Activated CD8-positive, alpha-beta memory T cell treated with anti-CD3 and anti-CD28 coated beads for 48 hours (primary cell): Measurements from ENCODE around the gene CCDC71.

Experiments used
- DNase-seq, 3 experiments: peaks; one replicate each; pipeline ENCODE4 v3.0.0-alpha.2; 2020; ENCODE audit warnings: low read depth in 2 of 3, low spot score in 2 of 3

CCDC71 gene

DNA sequence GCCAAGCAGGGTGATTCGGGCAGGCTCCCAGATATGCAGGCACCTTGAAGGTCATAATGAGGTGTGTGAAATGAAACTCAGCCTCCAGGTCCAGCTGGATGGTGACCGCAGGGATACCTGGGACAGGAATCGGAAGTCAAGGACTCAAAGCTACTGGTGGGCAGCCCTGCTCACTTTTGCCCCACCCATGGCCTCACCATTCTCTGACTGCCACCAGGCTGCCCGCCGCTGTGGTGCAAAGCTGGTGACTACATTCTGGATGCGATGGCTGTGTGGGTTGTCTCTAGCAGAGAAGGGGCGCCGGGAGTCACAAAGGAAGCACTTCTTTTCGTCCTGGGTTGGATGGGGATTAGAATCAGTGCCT, 34.1 kb downstream of the CCDC71 start:
- DNase-seq: no peak

DNA sequence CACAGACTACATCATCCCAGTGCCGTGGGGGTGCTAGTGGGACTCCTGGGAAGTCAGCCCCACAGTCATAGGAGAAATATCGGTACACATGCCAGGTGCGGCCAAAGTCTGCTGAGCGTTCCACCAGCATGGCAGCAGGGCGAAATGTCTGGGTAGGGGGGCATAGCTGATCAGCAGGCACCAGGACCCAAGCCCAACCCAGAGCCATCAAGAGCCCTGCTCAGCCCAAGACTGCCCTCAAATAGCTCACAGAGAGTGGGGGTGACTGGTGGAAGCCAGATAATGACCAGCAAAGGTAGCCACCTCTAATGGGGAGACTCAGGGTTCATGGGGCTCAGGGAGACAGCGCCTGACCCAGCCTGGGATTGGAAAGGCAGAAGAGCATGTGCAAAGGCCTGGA, 34.6 kb downstream of the CCDC71 start:
- no peak for DNase-seq

DNA sequence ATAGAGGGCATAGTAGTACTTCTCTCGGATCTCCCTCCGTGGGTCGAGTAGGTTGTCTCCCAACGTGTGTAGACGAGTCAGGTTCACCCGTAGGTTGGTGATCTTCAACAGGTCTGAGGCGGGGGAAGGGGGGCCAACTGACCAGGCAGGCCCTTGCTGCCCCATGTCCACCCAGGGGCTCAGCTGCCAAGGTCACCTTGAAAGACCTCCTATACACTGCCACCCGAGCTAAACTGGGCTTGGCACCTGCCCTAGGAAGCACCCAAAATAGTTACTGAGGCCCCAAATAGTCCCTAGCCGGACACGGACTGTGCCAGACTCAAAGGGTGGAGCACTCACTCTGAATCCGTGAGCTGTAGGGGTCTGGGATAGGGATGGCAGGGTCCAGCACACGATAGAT, 35.1 kb downstream of the CCDC71 start:
- DNase-seq: no peak

DNA sequence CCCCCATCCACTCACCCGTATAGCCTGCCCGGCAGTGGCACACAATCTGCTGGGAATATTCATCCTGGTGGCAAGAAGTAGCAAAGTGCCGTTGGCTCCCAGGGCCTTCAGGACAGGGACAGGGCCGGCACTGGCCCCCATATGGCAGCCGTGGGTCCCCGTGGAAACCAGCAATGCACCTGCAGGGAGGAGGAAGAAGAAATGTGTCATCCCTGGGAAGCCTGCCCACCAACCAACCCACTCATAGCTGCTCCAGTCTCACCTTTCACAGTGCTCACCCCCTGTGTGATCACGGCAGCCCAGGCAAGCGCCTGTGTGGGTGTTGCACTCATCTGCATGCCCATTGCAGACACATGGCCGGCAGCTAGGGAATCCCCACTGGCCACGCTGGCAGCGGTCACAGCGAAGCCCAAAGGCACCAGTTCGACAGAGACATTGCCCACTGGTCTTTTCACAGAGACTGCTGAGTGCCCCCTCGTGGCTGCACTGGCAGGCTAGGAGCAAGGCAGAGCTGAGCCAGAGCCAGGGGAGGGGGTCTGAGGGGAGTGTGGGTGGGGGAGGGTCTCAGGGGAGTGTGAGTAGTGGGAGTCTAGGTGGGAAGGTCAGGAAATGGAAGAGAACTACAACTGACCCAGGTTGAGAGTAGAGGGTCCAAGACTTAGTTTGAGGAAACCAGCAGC, 41.0 kb downstream of the CCDC71 start:
- no peak for DNase-seq

DNA sequence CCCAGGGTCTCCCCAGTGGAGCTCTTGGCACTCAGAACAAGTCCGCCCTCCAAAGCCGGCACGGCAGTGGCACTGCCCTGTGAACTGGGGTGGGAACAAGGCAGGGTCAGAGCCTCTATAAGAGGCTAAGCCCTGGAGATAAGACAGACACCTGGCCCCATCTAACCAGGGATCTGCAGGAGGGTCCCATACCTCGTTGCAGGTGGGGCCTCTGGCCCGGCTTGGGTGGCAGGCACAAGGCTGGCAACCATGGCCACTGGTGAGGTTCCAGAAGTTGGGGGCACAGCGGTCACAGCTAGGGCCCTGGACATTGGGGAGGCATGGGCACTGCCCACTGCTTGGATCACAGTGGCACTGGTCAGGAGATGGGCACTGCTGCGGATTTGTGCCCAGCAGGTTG, 41.9 kb downstream of the CCDC71 start:
- no peak for DNase-seq

DNA sequence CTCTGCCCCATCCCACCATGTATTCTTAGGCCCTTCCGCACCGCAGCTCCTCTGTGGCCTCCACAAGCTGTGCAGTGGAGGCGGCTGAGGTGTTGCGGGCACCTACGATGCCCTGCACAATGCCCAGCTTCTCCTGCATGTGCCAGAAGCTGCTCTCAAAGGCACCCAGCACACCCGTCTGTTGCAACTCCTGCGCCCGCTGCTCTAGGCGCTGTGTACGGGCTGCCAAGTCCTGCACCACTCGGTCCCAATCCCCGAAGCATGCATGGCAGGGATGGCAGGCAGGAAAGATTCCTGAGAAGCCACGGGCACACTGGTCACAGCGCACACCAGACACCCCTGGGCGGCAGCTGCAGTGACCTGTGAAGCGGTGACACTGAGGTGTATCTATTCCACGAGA, 42.4 kb downstream of the CCDC71 start:
- no peak for DNase-seq

DNA sequence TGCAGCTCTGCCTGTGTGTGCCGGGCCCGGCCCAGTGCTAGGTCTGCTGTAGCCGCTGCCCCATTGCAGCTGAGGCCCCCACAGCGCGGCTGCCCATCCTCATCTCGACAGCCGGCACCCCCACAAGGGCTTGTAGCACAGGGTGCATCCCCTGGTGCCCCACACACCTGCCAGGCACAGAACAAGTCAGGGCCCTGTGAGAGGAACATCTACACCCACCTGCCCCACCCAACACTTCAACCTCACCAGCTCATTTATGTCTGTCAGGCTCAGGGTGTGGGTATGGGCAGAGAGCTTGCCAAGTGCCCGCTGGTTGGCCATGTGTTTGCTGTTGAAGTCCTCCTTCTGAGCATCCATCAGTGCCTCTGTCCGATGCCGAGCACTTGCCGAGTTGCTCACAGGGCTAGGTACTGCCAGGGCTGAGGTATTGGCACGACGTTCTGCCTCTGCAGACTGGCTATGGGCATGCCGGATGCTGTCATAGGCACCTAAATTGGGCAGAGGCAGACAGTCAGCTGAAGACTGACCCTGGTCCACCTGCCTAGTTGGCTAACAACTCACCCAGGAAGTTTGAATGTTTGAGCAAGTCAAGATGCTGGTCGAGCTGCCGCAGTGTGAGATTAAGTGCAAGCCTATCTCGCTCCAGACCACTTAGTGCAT, 43.1 kb downstream of the CCDC71 start:
- no peak for DNase-seq

DNA sequence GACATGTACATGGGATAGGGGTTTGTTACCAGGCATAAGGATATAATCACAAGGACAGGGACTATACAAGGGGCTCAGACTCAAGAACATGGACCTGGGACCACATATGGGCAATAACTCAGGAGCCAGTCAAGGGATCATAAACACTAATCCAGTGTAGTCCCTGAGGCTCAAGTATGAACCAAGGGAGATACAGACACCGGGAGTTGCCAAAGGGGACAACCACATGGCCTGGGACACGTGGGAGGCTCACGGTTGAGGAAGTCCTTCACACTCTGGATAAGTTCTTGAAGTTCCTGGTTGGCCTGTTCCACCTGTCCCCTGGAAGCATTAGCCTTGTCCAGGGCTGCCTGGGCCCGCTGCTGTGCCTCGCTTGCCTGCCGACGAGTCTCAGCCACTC, 43.7 kb downstream of the CCDC71 start:
- no peak for DNase-seq

DNA sequence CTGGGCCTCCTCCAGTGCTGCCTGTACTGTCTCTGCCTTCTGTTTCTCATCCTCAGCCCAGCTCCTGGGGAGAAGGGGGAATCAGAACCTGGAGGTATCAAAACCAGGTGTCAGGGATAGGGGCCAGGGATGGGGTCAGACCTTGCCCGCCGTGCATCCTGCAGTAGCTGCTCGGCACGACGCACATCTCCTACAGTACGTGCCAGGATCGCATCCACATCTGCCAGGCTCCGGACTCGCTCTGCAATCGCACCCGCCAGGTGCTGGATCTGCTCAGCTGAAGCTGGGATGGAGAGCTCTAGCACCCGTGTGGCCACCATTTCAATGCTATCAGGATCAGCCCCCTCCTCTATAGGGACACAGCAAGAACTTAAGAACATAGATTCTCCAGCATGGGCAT, 44.1 kb downstream of the CCDC71 start:
- no peak for DNase-seq

DNA sequence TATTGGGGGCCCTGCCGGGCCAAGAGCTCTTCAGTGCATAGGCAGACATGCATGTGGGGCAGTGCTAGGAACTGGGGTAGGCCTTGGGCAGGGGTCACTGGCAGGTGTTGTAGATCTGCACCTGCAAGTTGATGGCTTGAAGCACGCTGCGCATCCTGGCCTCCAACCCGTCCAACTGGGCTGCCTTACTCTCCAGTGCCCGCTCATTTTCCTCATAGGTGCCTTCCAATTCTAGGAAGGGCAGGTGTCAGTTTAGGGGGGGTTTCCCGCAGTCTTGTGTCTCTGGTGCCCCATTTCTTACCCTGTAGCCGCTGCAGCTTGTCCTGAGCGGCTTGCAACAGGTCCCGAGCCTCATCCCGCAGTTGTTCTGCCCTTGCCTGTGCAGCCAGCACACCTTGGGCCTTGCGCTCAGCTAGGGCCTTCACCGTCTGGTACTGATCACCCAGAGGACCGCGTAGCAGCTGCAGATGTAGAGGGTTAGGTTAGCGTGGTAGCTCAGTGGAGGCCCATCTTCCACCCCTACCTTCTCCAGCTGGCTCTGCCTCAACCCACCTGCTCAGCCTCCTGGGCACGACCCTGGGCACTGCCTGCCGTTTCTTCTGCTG, 44.9 kb downstream of the CCDC71 start:
- no peak for DNase-seq

DNA sequence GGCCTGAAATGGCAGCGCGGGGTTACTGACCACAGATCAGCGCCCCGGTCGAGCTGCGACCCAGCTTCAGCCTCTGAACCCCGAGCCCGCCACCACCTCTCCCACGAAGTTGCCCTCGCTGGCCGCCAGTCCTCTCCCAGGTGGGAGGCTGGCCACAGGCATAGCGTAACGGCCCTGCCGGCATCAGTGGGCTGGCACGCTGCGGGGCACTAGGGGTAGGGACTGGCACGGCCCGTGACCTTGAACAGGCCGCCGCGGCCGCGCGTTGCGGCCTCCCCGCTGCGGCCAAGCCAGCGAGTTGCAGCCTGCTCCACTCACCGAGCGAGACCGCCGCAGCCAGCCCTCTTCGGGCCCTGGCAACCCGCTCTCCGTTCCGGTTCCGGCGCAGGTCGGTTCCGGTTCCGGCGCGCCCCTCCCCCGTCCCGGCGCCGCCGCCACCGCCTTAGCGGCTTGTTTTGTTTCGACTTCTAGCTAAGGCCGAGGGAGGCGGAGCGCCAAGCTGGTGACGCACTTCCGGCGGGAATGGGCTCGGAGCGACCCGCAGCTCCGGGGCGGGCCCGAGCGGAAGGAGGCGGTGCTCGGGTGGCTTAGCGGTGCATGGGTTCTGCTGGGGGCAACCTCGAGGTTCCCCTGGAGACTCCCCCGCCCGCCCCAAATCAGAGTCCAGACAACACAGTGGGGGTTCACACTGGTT, 45.5 kb downstream of the CCDC71 start, which contains the start of gene USP19:
Gene USP19 (minus strand): TSS at position 386 of the 694 bp plus-strand sequence. CDS start 1,678 bp downstream, outside the sequence.
- peak; percentile 81 to 88 (median 85) for DNase-seq

DNA sequence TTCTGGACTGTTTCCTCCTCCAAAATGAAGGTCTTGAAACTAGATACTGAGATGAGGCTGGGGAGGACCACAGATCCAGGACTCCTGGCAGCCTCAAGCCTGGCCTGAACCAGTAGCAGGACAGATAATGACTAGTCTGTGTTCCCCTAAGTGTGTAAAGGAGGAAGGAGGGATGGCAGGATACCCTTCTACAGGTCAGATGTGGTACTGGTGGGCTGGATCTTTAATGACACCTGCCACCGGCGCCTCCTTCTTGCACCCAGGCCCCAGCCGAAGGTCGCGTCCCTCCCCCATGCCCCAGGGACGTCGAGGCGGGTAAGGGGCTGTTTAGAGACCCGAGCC, 46.1 kb downstream of the CCDC71 start:
- no peak for DNase-seq

DNA sequence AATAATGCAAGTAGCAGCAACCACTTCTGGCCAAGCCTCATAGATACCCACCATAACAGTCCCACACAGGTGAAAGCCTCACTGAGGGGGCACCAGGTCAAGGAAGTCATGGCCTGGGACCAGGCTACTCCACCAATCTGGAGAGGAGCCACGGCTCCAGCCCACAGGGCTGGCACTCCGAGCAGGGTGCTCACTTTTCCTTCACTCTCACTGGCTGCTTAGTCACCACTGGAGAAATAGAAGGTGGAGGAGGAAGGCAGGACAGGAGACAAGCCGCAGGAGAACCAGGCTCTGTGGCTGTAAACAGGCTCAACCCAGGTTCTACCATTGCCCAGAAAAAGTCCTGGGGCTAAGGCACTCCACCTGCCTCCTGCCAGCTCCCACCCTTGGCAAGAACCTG, 46.7 kb downstream of the CCDC71 start:
- DNase-seq: no peak

DNA sequence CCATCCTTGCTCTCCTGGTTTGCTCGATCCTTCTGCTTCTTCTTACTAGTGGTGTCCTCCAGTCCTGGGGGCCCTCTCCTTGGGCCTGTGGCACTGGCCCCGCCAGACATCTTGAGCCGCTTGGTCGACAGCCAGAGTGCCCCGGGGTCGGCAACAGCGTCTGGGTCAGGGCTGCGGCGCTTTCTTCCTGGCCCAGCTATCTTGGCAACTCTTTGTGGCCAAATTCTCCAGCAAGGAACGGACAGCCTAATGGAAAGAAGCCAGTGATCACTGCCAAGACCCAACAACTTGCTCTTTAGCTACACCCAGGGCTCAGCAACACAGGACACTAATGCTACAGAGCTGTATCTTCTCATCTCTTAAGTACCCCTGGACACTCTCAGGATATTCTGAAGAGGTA, 47.1 kb downstream of the CCDC71 start:
- no peak for DNase-seq
